H1 (cell line): ENCODE data around the gene METRN. TPM values are rescaled to one million over a fixed set of nuclear protein-coding genes. Genes with fewer than 3 reads are reported as not detected.

Experiments
- ATF2 ChIP-seq: IDR thresholded peaks from 2 replicates; pipeline ENCODE4 v1.6.1; 2012; ENCODE audit warnings: low read length, inconsistent platforms
- BRCA1 ChIP-seq: IDR thresholded peaks from 2 replicates; pipeline ENCODE4 v1.6.1; 2012; ENCODE audit warnings: low read depth, low read length, improper control_type of control experiment
- CTCF ChIP-seq, 3 experiments: IDR thresholded peaks; 1 replicate in 2 of 3; 2 replicates in 1 of 3; pipeline versions ENCODE4 v1.5.1 to v1.6.1; 2011; ENCODE audit warnings: low read length in 3 of 3, mild to moderate bottlenecking in 3 of 3, inconsistent platforms in 2 of 3, low read depth in 1 of 3, moderate library complexity in 1 of 3; ENCODE audit not compliant: insufficient read depth in 1 of 3; ENCODE audit errors: control extremely low read depth in 1 of 3
- GABPA ChIP-seq: IDR thresholded peaks from 2 replicates; pipeline ENCODE4 v1.6.1; 2011; ENCODE audit warnings: mild to moderate bottlenecking, low read length, moderate library complexity, borderline replicate concordance; ENCODE audit not compliant: insufficient read depth
- RXRA ChIP-seq: IDR thresholded peaks from 2 replicates; pipeline ENCODE4 v1.6.1; 2011; ENCODE audit warnings: low read depth, mild to moderate bottlenecking, low read length, moderate library complexity; ENCODE audit not compliant: insufficient read depth
- TEAD4 ChIP-seq: IDR thresholded peaks from 2 replicates; pipeline ENCODE4 v1.6.1; 2012; ENCODE audit warnings: low read depth, low read length, inconsistent platforms, mixed read lengths
- polyA plus RNA-seq, 7 experiments: library from polyadenylated mRNA; depleted of rRNA in 3 of 7; stranded (reverse) in 5 of 7; unstranded in 2 of 7; fragments of >200 nt in 5 of 7; fragments of 200-250 nt in 2 of 7; gene quantifications; 1 replicate in 5 of 7; 2 replicates in 1 of 7; 4 replicates in 1 of 7; pipeline versions ENCODE4 v1.2.1 to v1.2.3, GENCODE V29; 2011 to 2013; ENCODE audit warnings: missing spikeins in 2 of 7, mixed read lengths in 2 of 7
- total RNA-seq: library from RNA; stranded (reverse); fragmentation: NEBNext Ultra II Directional; extraction: Animal tissue kit (Norgen Biotek cat#: 25700); gene quantifications from 2 replicates; pipeline ENCODE4 v1.2.1, GENCODE V29; 2021

METRN gene
- total and polyA plus RNA-seq, 2 of the 8 experiments (the other 6 are each of a cell fraction or from before 2014, with no cell fraction given), result 18.7 to 25.8 TPM

- TF ChIP-seq CTCF (IDR thresholded peaks at IDR 0.05; ENCODE audit: control extremely low read depth in 1 of 3, insufficient read depth in 1 of 3, low read depth in 1 of 3, low read length in 3 of 3) (no peak), GABPA (peak; percentile 46; the same call in 1 of the 2 replicates), TEAD4 (no peak), BRCA1 (no peak), RXRA (no peak), ATF2 (no peak)
These were observed 33.8 kb upstream of the METRN start (continued) for GRCh38 chr16:680967-681745.
